ENCODE data around the gene PLD3.

PLD3 gene

DNA sequence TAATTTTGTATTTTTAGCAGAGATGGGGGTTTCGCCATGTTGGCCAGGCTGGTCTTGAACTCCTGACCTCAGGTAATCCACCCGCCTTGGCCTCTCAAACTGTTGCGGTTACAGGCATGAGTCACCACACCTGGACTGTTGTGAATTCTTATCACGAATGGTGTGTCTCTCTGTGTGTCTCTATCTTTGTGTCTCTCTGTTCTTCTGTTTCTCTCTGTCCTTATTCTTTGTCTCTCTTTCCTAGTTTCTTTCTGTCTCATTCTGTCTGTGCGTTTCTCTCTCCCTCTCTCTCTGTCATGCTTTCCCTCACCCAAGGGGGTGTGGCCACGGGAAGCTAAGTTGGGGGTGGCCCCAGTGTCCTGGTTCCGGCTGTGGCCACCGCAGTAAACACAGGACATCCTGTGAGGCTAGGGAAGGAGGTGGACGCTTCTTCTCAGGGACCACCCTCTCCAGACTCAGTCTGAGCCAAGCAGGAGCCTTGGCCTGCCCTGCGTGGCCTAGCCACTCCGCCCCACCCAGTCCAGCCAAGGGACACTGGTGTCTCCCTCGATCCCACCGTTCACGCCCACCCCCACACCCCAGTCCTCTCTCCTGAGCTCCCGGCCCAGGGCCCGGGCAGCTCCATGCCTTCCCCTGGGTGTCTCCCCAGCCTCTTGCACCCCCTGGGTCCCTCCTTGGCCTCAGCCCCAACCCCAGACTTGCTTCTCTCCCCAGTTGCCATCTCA lies 68.6 kb downstream of the PLD3 start:
- no peak for DNase-seq

DNA sequence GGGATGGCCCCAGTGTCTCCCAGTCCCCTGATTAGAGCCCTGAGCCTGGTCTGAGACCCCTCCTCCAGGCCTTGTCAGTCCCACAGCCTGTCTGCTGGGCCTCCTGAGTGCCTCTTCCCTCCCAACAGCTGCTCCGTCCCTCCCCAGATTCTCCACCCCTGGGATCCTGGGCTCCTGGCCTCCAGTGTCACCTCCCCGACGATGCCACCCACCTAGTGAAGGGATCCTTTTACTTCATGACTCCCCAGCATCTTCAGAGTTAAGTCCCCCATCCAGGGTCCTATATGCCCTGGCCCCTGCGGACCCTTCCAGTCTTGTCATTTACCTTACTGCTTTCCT lies 69.1 kb downstream of the PLD3 start:
- no peak for DNase-seq

DNA sequence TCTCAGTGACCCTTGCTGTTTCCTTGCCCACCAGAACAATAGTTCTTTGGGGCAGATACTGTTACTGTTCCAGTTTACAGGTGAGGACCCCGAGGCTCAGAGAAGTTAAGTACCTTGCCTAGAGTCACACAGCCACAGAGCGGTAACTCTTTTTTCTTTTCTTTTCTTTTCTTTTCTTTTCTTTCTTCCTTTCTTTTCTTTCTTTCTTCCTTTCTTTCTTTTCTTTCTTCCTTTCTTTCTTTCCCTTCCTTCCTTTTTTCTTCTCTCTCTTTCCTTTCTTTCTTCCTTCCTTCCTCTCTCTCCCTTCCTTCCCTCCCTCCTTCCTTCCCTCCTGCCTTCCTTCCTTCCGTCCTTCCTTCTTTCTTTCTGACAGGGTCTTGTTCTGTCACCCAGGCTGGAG lies 69.5 kb downstream of the PLD3 start:
- no peak for DNase-seq

DNA sequence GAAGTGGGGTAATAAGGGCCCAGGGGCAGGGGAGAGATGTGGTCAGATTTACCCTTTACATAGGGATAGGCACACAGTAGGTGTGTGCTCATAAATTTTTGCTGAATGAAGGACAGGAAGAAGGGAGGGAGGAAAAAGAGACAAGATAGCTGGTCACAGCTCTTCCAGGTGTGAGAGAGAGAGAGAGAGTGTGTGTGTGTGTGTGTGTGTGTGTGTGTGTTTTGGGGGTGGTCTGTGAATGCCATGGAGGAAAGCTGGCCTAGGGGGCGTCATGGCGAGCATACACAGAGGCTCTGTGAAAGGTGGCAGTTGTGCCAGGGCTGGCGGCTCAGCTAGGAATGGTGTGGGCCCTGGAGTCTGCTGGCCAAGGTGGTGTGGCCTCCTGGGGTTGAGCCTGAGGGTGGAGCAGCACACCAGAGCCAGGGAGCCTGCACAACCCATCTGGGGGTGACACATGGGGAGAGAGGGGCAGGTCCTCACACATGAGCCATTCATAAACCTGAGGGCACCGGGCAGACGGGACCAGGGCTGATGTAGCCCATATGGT lies 70.6 kb downstream of the PLD3 start:
- no peak for DNase-seq

DNA sequence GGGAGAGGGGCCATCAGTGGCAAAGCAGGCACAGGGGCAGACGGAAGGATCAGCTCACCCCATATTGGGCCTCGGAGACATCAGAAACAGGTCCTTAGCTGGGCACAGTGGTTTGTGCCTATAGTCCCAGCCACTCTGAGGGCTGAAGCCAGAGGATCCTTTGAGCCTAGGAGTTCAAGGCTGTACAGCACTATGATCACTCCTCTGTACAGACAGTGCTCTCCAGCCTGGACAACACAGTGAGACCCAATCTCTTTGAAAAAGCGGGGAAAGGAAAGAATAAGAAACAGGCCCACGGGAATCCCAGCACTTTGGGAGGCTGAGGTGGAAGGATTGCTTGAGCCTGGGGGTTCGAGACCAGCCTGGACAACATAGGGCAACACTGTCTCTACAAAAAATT lies 71.3 kb downstream of the PLD3 start:
- no peak for DNase-seq

DNA sequence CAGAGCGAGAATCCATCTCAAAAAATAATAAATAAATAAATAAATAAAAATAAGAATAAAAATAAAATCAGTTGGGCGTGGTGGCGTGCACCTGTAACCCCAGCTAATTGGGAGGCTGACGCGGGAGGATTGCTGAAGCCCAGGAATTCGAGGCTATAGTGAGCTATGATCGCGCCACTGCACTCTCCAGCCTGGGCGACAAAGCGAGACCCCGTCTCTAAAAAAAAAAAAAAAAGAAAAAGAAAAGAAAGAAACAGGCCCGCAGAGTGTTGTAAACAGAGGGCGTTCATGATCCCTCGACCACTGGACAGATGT lies 71.9 kb downstream of the PLD3 start:
- no peak for DNase-seq

DNA sequence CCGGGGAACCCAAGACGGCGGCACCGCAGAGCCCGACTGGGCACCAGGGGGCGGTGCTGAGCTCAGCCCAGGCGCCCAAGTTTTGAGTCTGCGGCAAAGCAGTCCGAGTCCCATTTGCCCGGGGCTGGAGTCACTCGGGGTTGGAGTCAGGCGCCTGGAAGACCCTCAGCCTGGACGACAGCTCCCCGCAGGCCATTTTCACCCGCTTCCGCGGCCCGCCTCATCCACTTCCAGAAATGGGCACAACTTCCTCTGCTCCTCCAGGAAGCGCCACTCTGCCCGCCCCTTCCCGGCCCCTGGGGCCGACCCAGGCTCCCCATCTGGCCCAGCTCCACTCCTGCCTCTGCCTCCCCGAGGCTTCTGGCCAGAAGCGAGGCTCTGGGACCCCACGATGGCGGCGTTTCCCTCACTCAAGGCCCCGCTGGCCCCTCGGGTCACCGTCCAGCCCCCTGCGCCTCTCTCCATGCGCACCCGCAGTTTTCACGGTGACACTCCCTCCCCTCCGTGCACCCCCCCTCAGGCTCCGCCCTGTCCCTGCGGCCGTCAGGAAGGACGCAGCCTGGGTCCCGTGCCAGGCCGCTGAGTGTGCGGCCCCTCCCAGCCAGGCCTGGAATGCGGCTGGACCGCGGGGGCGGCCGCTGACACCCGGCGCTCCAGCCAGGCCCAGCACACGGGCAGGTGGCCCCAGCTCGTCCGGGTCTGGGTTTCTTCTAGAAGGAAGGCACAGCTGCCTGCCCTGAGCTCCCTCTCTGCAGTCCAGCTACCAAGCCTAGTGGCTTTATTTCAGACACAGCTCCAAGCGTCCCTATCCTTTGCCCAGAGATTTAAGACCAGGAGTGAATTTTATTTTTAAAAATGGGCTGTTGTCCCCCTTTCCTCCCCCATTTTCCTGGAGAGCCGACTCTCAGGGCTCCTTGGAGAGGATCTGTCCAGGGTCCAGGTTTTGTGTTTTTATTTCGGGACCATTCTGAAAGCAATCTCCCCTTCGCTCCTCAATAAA lies 72.6 kb downstream of the PLD3 start:
- peak; percentile 94 for DNase-seq

DNA sequence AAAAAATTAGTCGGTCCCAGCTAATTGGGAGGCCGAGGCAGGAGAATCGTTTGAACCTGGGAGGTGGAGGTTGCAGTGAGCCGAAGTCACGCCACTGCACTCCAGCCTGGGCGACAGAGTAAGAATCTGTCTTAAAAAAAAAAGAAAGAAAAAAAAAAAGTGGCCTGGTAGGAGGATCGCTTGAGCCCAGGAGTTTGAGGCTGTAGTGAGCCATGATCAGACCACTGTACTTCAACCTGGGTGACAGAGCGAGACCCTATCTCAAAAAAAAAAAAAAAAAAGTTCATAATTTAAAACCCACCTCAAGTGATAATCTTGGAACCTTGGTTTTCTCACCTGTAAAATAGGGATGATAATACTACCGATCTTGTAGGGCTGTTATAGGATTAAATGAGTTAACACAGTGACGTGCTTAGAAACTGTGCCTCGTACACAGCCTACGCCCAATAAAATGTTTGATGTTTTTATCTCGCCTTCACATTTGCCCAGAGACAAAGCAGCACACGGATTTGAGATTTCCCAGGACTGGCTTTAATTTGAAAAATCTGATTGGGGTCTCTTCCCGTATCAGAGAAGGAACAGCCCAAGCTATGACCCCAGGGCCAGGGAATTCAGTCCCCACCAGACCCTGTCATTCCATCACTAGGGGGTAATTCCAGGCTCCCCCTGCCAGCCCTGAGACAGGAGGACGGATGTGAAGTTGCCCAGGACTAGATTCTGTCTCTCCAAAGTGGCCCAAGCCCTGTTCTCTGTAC lies 73.7 kb downstream of the PLD3 start:
- DNase-seq, result no peak

DNA sequence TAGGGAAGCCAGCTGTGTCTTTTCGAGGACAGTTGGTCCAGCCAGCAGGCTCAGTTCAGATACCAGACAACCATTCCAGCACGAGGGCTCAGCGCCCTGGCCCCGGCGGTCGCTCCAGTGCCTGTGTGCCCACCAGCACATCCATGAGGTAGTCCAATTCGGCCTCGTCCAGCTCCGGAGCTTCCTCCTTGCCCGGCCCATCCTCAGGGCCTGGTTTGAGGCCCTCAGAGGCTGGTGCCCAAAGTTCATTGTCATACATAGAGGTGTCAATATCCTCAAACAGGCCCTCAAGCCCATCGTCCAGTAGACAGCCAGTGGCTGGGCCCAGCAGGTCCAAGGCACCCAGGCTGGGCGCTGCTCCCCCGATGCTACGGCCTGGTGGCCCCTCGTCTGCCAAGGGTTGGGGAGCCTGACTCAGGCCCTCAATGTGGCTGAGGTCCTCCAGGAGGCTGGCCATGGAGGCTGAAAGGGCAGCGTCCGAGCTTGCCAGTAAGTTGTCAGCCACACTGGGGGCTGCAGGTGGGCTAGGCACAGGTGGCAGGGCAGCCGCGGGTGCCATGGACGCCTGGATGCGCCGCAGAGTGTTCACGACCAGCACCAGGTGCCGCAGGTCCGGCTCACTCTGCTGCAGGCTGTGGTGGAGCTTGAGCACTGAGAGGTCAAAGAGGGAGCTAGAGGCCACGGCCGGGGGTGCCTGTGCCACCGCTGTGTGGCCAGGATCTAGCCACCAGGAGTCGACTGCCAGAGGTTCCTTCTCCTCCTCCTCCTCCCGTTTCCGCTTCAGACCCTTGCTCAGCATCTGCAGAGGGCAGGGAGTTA lies 74.5 kb downstream of the PLD3 start:
- DNase-seq, result no peak

DNA sequence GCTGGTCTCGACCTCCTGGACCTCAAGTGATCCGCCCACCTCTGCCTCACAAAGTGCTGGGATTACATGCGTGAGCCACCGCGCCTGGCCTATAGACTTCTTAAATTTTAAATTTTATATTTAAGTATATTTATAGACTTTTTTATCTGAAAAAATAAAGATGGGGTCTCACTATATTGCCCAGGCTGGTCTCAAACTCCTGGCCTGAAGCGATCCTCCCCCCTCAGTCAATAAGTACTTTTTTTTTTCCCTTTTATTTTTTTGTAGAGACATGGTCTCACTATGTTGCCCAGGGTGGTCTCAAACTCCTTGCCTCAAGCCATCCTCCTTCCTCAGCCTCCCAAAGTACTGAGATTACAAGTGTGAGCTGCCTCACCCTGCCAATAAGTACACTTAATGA lies 75.4 kb downstream of the PLD3 start:
- DNase-seq, result no peak

DNA sequence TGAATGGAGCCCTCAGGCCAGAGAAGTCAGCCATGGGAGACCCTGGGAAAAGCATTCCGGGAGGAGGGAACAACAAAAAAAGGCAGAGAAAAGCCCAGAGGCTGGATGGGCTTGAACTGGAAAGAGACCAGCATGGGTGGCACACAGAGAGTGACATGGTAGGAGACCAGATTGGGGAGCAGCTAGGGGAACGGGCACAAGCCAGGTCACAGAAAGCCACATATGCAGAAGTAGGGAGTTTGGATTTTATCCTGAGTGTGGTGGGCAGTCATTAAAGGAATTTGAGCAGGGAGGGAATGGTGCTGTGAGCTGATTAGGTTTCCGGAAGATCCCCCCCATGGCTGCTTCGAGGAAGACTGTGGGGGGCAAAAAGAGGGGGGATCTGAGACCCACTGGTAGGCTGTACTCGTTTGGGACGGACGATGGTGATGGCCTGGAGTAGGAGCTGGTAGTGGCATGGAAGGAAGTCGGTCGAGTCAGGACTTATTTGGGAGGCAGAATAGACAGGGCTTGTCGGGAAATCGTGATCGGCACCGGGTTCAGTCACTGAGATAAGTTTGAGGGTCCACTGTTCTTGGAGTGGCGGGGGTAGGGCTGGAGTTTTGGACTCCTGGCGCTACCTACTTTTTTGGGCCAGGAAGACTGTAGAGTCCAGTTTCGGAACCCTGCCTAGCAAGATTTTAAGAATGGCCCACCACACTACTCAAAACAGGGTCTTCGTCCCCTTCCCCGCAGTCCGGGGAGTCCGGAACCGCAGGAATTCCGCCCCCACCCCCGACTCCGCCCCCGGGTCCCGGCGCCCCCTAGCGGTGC lies 76.3 kb downstream of the PLD3 start:
- no peak for DNase-seq

DNA sequence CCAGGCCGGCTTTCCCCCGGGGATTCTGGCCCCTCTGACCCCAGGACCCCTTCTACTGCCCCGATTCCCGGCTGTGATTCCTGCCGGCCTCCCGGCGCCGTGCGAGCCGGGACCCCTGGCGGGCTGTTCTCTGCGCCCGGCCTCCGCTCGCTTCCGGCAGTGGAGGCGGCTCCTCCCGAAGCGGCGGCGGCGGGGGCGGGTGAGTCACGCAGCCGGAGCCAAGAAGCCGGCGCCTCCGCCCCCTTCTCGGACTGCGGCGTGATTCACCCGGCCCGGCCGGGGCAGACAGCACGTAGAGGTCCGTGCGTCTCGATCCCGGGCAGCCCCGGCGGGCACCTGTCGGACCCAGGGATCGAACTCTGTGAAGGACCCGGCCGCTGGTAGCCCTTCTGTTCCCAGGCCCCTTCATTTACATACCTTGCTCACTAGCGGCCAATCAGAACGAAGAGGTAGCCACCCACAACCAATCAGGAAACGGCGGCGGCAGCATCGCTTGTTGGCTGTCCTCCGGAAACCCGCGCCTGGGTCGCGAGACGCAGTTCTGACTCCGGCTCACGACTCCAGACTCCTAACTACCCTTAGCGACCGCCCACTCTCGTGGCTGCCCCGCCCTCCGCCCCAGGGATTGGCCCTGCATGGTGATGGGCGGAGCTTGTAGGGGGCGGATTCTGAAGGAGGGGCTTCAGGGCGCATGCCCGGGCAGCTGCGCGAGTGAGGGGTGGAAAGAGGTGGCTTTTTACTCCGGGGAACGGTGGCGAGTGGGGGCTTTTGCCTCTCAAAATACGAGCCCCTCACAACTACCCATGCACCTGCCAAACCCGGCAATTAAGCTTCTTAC lies 77.2 kb downstream of the PLD3 start, which contains the start of gene SERTAD1:
Gene SERTAD1 (minus strand): TSS at position 543 of the 838 bp plus-strand sequence. CDS start 2,446 bp downstream, outside the sequence.
- peak; percentile 100 for DNase-seq

All from NCI-H2227 treated with DMSO at 0.1 percent for 48 hours (cell line).